ENCODE results near the gene LAPTM5.

DNA sequence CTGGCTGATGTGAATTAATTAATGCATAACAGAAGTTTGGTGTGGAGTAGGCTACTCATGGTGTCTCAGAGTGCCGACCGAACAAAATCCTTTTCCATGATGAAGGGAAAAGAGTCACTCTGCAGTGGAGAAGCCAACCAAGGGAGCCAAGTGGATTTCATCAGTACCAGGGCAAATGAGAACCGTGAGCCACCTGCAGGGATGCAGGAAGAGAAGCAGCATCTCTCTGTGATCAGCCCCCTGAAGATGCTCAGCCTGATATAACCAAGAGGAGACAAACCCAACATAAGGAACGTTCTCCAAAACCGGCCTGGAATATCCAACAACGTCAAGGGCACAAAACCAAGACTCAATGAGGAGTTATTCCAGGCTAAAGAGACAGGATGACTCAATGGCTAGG is 13.4 kb upstream of the LAPTM5 start:
- no peak for TF ChIP-seq POLR2A (IDR thresholded peaks at IDR 0.05)
- TF ChIP-seq, protein P1, sequence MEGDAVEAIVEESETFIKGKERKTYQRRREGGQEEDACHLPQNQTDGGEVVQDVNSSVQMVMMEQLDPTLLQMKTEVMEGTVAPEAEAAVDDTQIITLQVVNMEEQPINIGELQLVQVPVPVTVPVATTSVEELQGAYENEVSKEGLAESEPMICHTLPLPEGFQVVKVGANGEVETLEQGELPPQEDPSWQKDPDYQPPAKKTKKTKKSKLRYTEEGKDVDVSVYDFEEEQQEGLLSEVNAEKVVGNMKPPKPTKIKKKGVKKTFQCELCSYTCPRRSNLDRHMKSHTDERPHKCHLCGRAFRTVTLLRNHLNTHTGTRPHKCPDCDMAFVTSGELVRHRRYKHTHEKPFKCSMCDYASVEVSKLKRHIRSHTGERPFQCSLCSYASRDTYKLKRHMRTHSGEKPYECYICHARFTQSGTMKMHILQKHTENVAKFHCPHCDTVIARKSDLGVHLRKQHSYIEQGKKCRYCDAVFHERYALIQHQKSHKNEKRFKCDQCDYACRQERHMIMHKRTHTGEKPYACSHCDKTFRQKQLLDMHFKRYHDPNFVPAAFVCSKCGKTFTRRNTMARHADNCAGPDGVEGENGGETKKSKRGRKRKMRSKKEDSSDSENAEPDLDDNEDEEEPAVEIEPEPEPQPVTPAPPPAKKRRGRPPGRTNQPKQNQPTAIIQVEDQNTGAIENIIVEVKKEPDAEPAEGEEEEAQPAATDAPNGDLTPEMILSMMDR (IDR thresholded peaks at IDR 0.05) = no peak
